Gastrocnemius medialis (tissue), 4 donors: Measurements from ENCODE around the gene POLR3GL. TPM values are rescaled to one million over a fixed set of nuclear protein-coding genes. Genes with fewer than 3 reads are reported as not detected.
A peak's percentile ranks its signal among the peaks of the same experiment; 100 is the strongest.

Experiments
- ATAC-seq, 2 donors: fragments of 150-250 bp; one replicate each; pipeline ENCODE4 v1.9.1; 2016
- DNase-seq, 2 donors: peaks; one replicate each; pipeline ENCODE4 v3.0.0-alpha.2; 2019
- H3K27ac ChIP-seq, 4 donors: fragments of 200-600 bp; sonication (generic); 1 replicate in 1 of 4; 2 replicates in 3 of 4; pipeline ENCODE4 v1.5.1; 2016 to 2018; ENCODE audit warnings: mild to moderate bottlenecking in 2 of 4, moderate library complexity in 1 of 4
- H3K27me3 ChIP-seq, 3 donors: fragments of 200-600 bp; sonication (generic) in 2 of 3; 1 replicate in 1 of 3; 2 replicates in 2 of 3; pipeline versions ENCODE4 v1.5.1 to v1.6.0; 2016 to 2019; ENCODE audit warnings: mild to moderate bottlenecking in 1 of 3, moderate library complexity in 1 of 3
- H3K36me3 ChIP-seq, 2 donors: fragments of 200-600 bp; sonication (generic) in 1 of 2; one replicate each; pipeline ENCODE4 v1.5.1; 2017 to 2018
- H3K4me1 ChIP-seq, 2 donors: fragments of 200-600 bp; sonication (generic) in 1 of 2; one replicate each; pipeline ENCODE4 v1.5.1; 2016 to 2017; ENCODE audit warnings: mild to moderate bottlenecking in 2 of 2
- H3K4me3 ChIP-seq, 4 donors: fragments of 200-600 bp; sonication (generic) in 3 of 4; 1 replicate in 1 of 4; 2 replicates in 3 of 4; pipeline ENCODE4 v1.5.1; 2016 to 2019; ENCODE audit warnings: mild to moderate bottlenecking in 2 of 4
- H3K9me3 ChIP-seq, 3 donors: fragments of 200-600 bp; sonication (generic) in 2 of 3; 1 replicate in 1 of 3; 2 replicates in 2 of 3; pipeline ENCODE4 v1.5.1; 2016 to 2019
- POLR2A ChIP-seq, 2 donors: fragments of 450-650 bp; IDR thresholded peaks; one replicate each; pipeline ENCODE4 v1.6.1; 2017; ENCODE audit warnings: antibody characterized with exemption in 2 of 2, mild to moderate bottlenecking in 2 of 2, moderate library complexity in 2 of 2
- in situ Hi-C, 4 donors: fragments of 200-750 bp; cut with MboI; loops; one replicate each; pipeline versions ENCODE4 v1.15.0 to v1.8.0; 2017; ENCODE audit warnings: low sequenced_read_pairs in 4 of 4
- intact Hi-C: fragments of 100-400 bp; cut with DNase I; formaldehyde crosslinking; loops from one replicate; pipeline ENCODE4 v1.15.1; 2023; ENCODE audit warnings: low total_unique reads
- total RNA-seq, 4 donors: library from RNA; depleted of rRNA; stranded (reverse); fragments of >200 nt; gene quantifications; one replicate each; pipeline versions ENCODE4 v1.1.0 to v1.2.3, GENCODE V29; 2016
- TF ChIP-seq, protein P1 (sequence below), 5 experiments: fragments of 450-650 bp in 3 of 5; fragments of 200-600 bp in 2 of 5; sonication (generic) in 2 of 5; IDR thresholded peaks in 4 of 5; conservative IDR thresholded peaks in 1 of 5; 1 replicate in 4 of 5; 2 replicates in 1 of 5; pipeline ENCODE4 v1.5.1; 2016 to 2019; ENCODE audit warnings: antibody characterized with exemption in 5 of 5, mild to moderate bottlenecking in 3 of 5, moderate library complexity in 3 of 5

Gene POLR3GL
- total RNA-seq, 4 donors from 2014 or later, result 43.5 to 78.8 (median 59.4) TPM

DNA sequence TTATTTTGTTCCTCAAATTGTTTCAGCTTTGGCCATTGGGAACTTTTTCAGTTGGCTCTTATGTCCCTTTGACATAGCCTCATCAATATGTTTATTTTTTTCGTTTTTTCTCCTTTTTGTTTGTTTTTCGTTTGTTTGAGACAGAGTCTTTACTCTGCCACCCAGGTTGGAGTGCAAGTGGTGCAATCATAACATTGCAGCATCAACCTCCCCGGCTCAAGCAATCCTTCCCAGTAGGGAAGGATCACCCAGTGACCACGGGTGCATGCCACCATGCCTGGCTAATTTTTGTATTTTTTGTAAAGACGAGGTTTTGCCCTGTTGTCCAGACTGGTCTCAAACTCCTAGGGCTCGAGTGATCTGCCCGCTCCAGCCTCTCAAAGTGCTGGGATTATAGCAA, 8.1 kb downstream of the POLR3GL start:
- Histone ChIP-seq H3K4me3 (no peak overlapping the region), H3K27ac (peak overlapping the region in 2 of 4 donors; percentile 34 to 42), H3K27me3 (no peaks in the 10 kb centered on the region), H3K4me1 (peaks cover under 1% of the 10 kb centered on the region in 2 donors), H3K36me3 (peaks cover 0 to 2% of the 10 kb centered on the region in 2 donors), H3K9me3 (no peaks in the 10 kb centered on the region)
- TF ChIP-seq POLR2A (IDR thresholded peaks at IDR 0.05), result no peak
- TF ChIP-seq, protein P1, sequence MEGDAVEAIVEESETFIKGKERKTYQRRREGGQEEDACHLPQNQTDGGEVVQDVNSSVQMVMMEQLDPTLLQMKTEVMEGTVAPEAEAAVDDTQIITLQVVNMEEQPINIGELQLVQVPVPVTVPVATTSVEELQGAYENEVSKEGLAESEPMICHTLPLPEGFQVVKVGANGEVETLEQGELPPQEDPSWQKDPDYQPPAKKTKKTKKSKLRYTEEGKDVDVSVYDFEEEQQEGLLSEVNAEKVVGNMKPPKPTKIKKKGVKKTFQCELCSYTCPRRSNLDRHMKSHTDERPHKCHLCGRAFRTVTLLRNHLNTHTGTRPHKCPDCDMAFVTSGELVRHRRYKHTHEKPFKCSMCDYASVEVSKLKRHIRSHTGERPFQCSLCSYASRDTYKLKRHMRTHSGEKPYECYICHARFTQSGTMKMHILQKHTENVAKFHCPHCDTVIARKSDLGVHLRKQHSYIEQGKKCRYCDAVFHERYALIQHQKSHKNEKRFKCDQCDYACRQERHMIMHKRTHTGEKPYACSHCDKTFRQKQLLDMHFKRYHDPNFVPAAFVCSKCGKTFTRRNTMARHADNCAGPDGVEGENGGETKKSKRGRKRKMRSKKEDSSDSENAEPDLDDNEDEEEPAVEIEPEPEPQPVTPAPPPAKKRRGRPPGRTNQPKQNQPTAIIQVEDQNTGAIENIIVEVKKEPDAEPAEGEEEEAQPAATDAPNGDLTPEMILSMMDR (IDR thresholded peaks at IDR 0.05 in 4 of 5, conservative IDR thresholded peaks at IDR 0.05 in 1 of 5), result no peak
- ATAC-seq, result no peak
- no peak for DNase-seq
- in situ Hi-C loops (no loop called here), intact Hi-C loops (no loop called here)

DNA sequence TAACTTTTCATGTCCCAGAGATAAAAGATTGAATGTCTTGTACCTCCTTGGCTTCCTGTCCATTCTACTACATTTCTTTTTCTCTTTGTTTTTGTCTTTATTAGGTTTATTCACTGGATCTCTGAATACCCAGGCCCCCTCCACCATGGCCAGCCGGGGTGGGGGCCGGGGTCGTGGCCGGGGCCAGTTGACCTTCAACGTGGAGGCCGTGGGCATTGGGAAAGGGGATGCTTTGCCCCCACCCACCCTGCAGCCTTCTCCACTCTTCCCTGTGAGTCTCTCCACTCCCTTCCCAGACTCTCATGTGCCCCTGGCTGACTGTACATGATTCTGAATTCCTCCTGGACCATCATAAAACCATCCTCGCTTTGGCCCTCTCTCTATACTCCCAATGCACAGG, 10.2 kb downstream of the POLR3GL start:
- in situ Hi-C loops, result loop anchor here (5.0 kb wide), 1 partner anchor 38 kb away; no protein-coding TSS in a partner anchor
- no peak for TF ChIP-seq POLR2A (IDR thresholded peaks at IDR 0.05)
- TF ChIP-seq, protein P1 (IDR thresholded peaks at IDR 0.05 in 4 of 5, conservative IDR thresholded peaks at IDR 0.05 in 1 of 5), result no peak

DNA sequence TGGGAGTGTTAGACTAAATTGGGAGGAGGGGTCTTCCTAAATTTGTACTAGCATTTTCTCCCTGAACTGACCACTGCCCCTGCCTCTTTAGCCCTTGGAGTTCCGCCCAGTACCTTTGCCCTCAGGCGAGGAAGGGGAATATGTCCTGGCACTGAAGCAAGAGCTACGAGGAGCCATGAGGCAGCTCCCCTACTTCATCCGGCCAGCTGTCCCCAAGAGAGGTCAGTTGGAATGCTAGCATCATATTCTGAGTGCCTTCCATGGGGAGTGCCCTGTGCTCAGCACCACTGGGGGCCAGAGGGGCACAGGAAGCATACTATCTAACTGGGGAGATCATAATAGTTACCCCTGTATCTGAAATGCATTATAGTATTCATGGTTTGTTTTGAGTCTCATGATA, 10.7 kb downstream of the POLR3GL start:
- in situ Hi-C loops, result loop anchor here (5.0 kb wide), 1 partner anchor 37 kb away; no protein-coding TSS in a partner anchor
- Histone ChIP-seq H3K4me3 (no peak overlapping the region), H3K27ac (peak overlapping the region; percentile 25 to 50 (median 40))

More for the DNA sequence above, 10.2 kb downstream of the POLR3GL start:
- H3K4me1 ChIP-seq, result peaks cover 19% of the 10 kb centered on the region in 2 donors
- DNase-seq (no peak), ATAC-seq (no peak)
- no peak overlapping the region for H3K4me3 ChIP-seq
- no peaks in the 10 kb centered on the region for H3K27me3 ChIP-seq
- no peaks in the 10 kb centered on the region for H3K36me3 ChIP-seq
- peak overlapping the region; percentile 25 to 50 (median 40) for H3K27ac ChIP-seq
- no peaks in the 10 kb centered on the region for H3K9me3 ChIP-seq
- intact Hi-C loops, result no loop called here

DNA sequence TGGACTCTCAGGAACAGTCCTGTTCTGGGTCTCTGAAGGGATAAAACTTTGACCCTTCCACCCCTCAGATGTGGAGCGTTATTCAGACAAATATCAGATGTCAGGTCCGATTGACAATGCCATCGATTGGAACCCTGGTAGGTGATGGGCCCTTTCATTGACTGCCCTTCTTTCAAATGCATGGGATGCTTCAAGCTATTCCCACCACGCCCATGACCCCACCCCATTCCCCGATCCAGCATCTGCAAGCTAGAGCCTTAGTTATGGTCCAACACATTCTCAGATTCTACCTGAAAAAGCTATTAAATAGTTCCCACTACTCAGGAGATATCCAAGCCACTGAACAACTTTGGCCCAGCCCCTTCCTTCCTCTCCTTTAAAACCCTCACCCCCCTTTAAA, 12.5 kb downstream of the POLR3GL start:
- no peak overlapping the region for H3K4me3 ChIP-seq
- H3K27me3 ChIP-seq, result no peaks in the 10 kb centered on the region
- H3K4me1 ChIP-seq, result peaks cover 42% of the 10 kb centered on the region in 2 donors
- intact Hi-C loops, result loop anchor here (1.0 kb wide), 1 partner anchor 36 kb away; no protein-coding TSS in a partner anchor
- in situ Hi-C loops, result loop anchor here (5.0 kb wide), 1 partner anchor 35 kb away; no protein-coding TSS in a partner anchor
- DNase-seq, result no peak
- H3K27ac ChIP-seq, result peak overlapping the region; percentile 95 to 99 (median 98)
- H3K9me3 ChIP-seq, result no peaks in the 10 kb centered on the region
- ATAC-seq, result no peak
- no peaks in the 10 kb centered on the region for H3K36me3 ChIP-seq
- TF ChIP-seq POLR2A (IDR thresholded peaks at IDR 0.05), result no peak
- TF ChIP-seq, protein P1 (IDR thresholded peaks at IDR 0.05 in 4 of 5, conservative IDR thresholded peaks at IDR 0.05 in 1 of 5), result no peak

More for the DNA sequence above, 10.7 kb downstream of the POLR3GL start:
- TF ChIP-seq, protein P1 (IDR thresholded peaks at IDR 0.05 in 4 of 5, conservative IDR thresholded peaks at IDR 0.05 in 1 of 5), result no peak
- no peak for TF ChIP-seq POLR2A (IDR thresholded peaks at IDR 0.05)
- Histone ChIP-seq H3K36me3 (no peaks in the 10 kb centered on the region), H3K27me3 (no peaks in the 10 kb centered on the region), H3K4me1 (peaks cover 24% of the 10 kb centered on the region in 2 donors), H3K9me3 (no peaks in the 10 kb centered on the region)
- ATAC-seq, result no peak
- no peak for DNase-seq
- intact Hi-C loops, result no loop called here
